GM12878 (cell line): ENCODE measurements around the gene CLIC6.

ENCODE experiments used
- CEBPB ChIP-seq, 2 experiments: fragments of 150-350 bp in 1 of 2; IDR thresholded peaks; 2 replicates each; pipeline ENCODE4 v1.6.1; 2012 to 2014; ENCODE audit warnings: low read depth in 2 of 2, low read length in 2 of 2, borderline replicate concordance in 1 of 2, inconsistent platforms in 1 of 2
- GABPA ChIP-seq: IDR thresholded peaks from 2 replicates; pipeline ENCODE4 v1.6.1; 2014; ENCODE audit warnings: antibody characterized with exemption, low read depth, mild to moderate bottlenecking, inconsistent platforms
- NFXL1 ChIP-seq: fragments of 450-650 bp; IDR thresholded peaks from 2 replicates; pipeline ENCODE4 v1.6.1; 2017; ENCODE audit warnings: antibody characterized with exemption, mild to moderate bottlenecking, borderline replicate concordance
- POLR2A ChIP-seq: IDR thresholded peaks from 2 replicates; pipeline ENCODE4 v1.6.1; 2011; ENCODE audit warnings: low read depth, mild to moderate bottlenecking, low read length
- ZNF274 ChIP-seq: IDR thresholded peaks from one replicate; pipeline ENCODE4 v1.8.0; 2011; ENCODE audit not compliant: insufficient read length, insufficient read depth
- ZZZ3 ChIP-seq: IDR thresholded peaks from 2 replicates; pipeline ENCODE4 v1.6.1; 2011; ENCODE audit warnings: low read depth; ENCODE audit not compliant: control insufficient read depth, insufficient read length

DNA sequence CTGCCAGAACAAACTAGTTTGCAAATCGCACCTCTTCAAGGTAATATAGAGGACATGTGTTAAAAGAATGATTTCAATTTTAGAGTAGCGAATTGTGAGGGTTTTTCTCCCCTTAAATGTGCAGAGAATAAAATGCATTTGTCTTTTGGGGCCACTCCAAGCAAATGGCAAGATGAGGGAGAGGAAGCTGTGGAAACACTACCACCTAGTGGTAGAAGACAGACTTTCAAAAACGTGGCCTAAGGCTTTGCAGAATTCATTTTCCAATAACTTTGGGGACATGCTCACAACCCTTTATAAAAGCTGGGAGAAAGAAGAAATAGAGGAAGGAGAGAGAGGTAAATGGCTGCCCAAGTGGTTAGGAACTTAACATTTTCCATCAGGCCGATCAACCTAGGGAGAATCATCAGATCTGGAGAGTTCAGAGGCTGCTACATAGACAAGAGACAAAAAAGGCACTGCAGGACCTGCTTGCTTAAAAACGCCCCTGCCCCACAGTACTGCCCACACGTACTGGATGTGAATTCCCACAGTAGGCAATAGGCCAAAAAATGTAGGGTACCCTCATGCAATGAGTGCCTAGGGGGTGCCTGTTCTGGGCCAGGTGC is 38.2 kb upstream of the CLIC6 start:
- no peak for TF ChIP-seq ZNF274
- no peak for TF ChIP-seq POLR2A
- no peak for TF ChIP-seq ZZZ3
- no peak for TF ChIP-seq NFXL1
- TF ChIP-seq CEBPB (IDR thresholded peaks at IDR 0.05; ENCODE audit: borderline replicate concordance in 1 of 2, low read depth in 2 of 2, low read length in 2 of 2) = no peak
- TF ChIP-seq GABPA = no peak
